SK-N-SH (cell line): ENCODE results near the gene FKBP7. TPM values are rescaled to one million over a fixed set of nuclear protein-coding genes. Genes with fewer than 3 reads are reported as not detected.

Experiments
- CTCF ChIA-PET: fragments of 300-600, 350-600 bp; formaldehyde crosslinking; extraction: SDS; loops from one replicate; lab custom pipeline; 2021; lab: Yijun Ruan, JAX
- POLR2A ChIA-PET: fragments of 350-600 bp; sonication (Branson Sonifier 250); formaldehyde crosslinking; extraction: SDS; loops from one replicate; lab custom pipeline; 2020; ENCODE audit warnings: antibody characterized with exemption, inconsistent platforms; lab: Yijun Ruan, JAX
- DNase-seq: peaks from one replicate; pipeline ENCODE4 v3.0.0; 2012
- H2AFZ ChIP-seq: fragments of 200-600 bp; sonication (generic); 2 replicates; pipeline ENCODE4 v1.8.1; 2016; ENCODE audit warnings: antibody characterized with exemption, mild to moderate bottlenecking, low read depth
- H3F3A ChIP-seq: fragments of 200-600 bp; sonication (generic); replicated peaks from 2 replicates; pipeline ENCODE3; 2016; ENCODE audit warnings: antibody characterized with exemption, mild to moderate bottlenecking; ENCODE audit not compliant: insufficient read depth
- H3K27ac ChIP-seq, 2 experiments: fragments of 200-500 bp in 1 of 2; fragments of 200-600 bp in 1 of 2; sonication (Bioruptor generic) in 1 of 2; sonication (generic), shearing (Covaris generic) in 1 of 2; 2 replicates each; pipeline versions ENCODE4 v1.5.1 to v1.6.1; 2014 to 2016; ENCODE audit warnings: low read depth in 2 of 2, inconsistent platforms in 1 of 2, low read length in 1 of 2, mild to moderate bottlenecking in 1 of 2, mixed read lengths in 1 of 2
- H3K27me3 ChIP-seq: fragments of 200-600 bp; sonication (generic), shearing (Covaris generic); 2 replicates; pipeline ENCODE4 v1.6.1; 2016; ENCODE audit warnings: mixed run types; ENCODE audit not compliant: insufficient read depth
- H3K36me3 ChIP-seq, 2 experiments: fragments of 200-500 bp in 1 of 2; fragments of 200-600 bp in 1 of 2; sonication (Bioruptor generic) in 1 of 2; sonication (generic) in 1 of 2; replicated peaks in 1 of 2; 2 replicates each; pipeline versions ENCODE3 to v1.5.1; 2014 to 2016; ENCODE audit warnings: low read length in 1 of 2, mild to moderate bottlenecking in 1 of 2; ENCODE audit not compliant: insufficient read depth in 2 of 2, control insufficient read depth in 1 of 2
- H3K4me1 ChIP-seq, 2 experiments: fragments of 200-500 bp in 1 of 2; fragments of 200-600 bp in 1 of 2; sonication (Bioruptor generic) in 1 of 2; sonication (generic), shearing (Covaris generic) in 1 of 2; 2 replicates each; pipeline versions ENCODE4 v1.5.1 to v1.6.1; 2014 to 2016; ENCODE audit warnings: low read depth in 1 of 2, low read length in 1 of 2, mixed run types in 1 of 2; ENCODE audit not compliant: insufficient read depth in 2 of 2, control insufficient read depth in 1 of 2
- H3K4me2 ChIP-seq: fragments of 200-600 bp; sonication (generic), shearing (Covaris generic); 2 replicates; pipeline ENCODE4 v1.6.1; 2017; ENCODE audit warnings: mixed run types
- H3K4me3 ChIP-seq, 2 experiments: fragments of 200-500 bp in 1 of 2; fragments of 200-600 bp in 1 of 2; sonication (Bioruptor generic) in 1 of 2; sonication (generic), shearing (Covaris generic) in 1 of 2; 2 replicates each; pipeline versions ENCODE4 v1.5.1 to v1.8.1; 2014 to 2016; ENCODE audit warnings: low read depth in 2 of 2, inconsistent platforms in 1 of 2, low read length in 1 of 2, mild to moderate bottlenecking in 1 of 2, mixed read lengths in 1 of 2, moderate library complexity in 1 of 2
- H3K79me2 ChIP-seq: fragments of 200-600 bp; sonication (generic); 2 replicates; pipeline ENCODE4 v1.8.1; 2017; ENCODE audit warnings: mild to moderate bottlenecking; ENCODE audit not compliant: insufficient read depth
- H3K9ac ChIP-seq: fragments of 200-600 bp; sonication (generic); 2 replicates; pipeline ENCODE4 v1.6.1; 2017; ENCODE audit warnings: mixed run types
- H3K9me2 ChIP-seq: fragments of 200-600 bp; sonication (generic); 2 replicates; pipeline ENCODE4 v1.6.1; 2017; ENCODE audit warnings: mixed run types
- H3K9me3 ChIP-seq: fragments of 200-600 bp; sonication (generic); 2 replicates; pipeline ENCODE4 v1.6.1; 2017; ENCODE audit warnings: mixed run types, mild to moderate bottlenecking, moderate library complexity
- H4K20me1 ChIP-seq: fragments of 200-600 bp; sonication (generic); 2 replicates; pipeline ENCODE4 v1.6.1; 2017; ENCODE audit warnings: mild to moderate bottlenecking, mixed run types; ENCODE audit not compliant: insufficient read depth
- CHD2 ChIP-seq: fragments of 150-350 bp; IDR thresholded peaks from 2 replicates; pipeline ENCODE4 v1.6.1; 2018; ENCODE audit warnings: low read length; ENCODE audit not compliant: partially characterized antibody
- EP300 ChIP-seq, 2 experiments: IDR thresholded peaks; 2 replicates each; pipeline versions ENCODE4 v1.4.0 to v1.6.1; 2012; ENCODE audit warnings: borderline replicate concordance in 1 of 2, low read depth in 1 of 2, low read length in 1 of 2
- FOXJ3 ChIP-seq: sonication (generic); formaldehyde crosslinking; IDR thresholded peaks from 2 replicates; pipeline ENCODE4 v1.5.1; 2020; ENCODE audit warnings: mild to moderate bottlenecking, missing genetic modification reagents
- GABPA ChIP-seq: IDR thresholded peaks from 2 replicates; pipeline ENCODE4 v1.4.0; 2012; ENCODE audit warnings: low read depth, mild to moderate bottlenecking
- IRF3 ChIP-seq: fragments of 150-350 bp; IDR thresholded peaks from 2 replicates; pipeline ENCODE4 v1.6.1; 2016; ENCODE audit warnings: mild to moderate bottlenecking, low read depth, low read length
- JUND ChIP-seq: IDR thresholded peaks from 2 replicates; pipeline ENCODE4 v1.4.0; 2012
- MAX ChIP-seq: IDR thresholded peaks from 2 replicates; pipeline ENCODE4 v1.4.0; 2012; ENCODE audit warnings: low read depth
- MEF2A ChIP-seq: IDR thresholded peaks from 2 replicates; pipeline ENCODE4 v1.4.0; 2012; ENCODE audit warnings: low read depth, borderline replicate concordance
- MXI1 ChIP-seq: IDR thresholded peaks from 2 replicates; pipeline ENCODE4 v1.6.1; 2012; ENCODE audit warnings: mild to moderate bottlenecking, low read depth, low read length, improper control_type of control experiment
- NRF1 ChIP-seq: IDR thresholded peaks from 2 replicates; pipeline ENCODE4 v1.6.1; 2012; ENCODE audit warnings: low read depth, mild to moderate bottlenecking, low read length
- RAD21 ChIP-seq: IDR thresholded peaks from 2 replicates; pipeline ENCODE4 v1.6.1; 2012; ENCODE audit warnings: mild to moderate bottlenecking, low read length
- RCOR1 ChIP-seq: fragments of 150-350 bp; IDR thresholded peaks from 2 replicates; pipeline ENCODE4 v1.6.1; 2017; ENCODE audit warnings: antibody characterized with exemption, low read length
- RFX5 ChIP-seq: IDR thresholded peaks from 2 replicates; pipeline ENCODE4 v1.6.1; 2012; ENCODE audit warnings: mild to moderate bottlenecking, improper control_type of control experiment, low read length
- RXRA ChIP-seq: IDR thresholded peaks from 2 replicates; pipeline ENCODE4 v1.4.0; 2012; ENCODE audit warnings: low read depth, mild to moderate bottlenecking, borderline replicate concordance
- SIN3A ChIP-seq: IDR thresholded peaks from 2 replicates; pipeline ENCODE4 v1.6.1; 2012; ENCODE audit warnings: low read depth, mild to moderate bottlenecking, low read length, moderate library complexity, borderline replicate concordance
- SMC3 ChIP-seq: IDR thresholded peaks from 2 replicates; pipeline ENCODE4 v1.6.1; 2012; ENCODE audit warnings: low read depth, low read length, improper control_type of control experiment
- TCF12 ChIP-seq: IDR thresholded peaks from 2 replicates; pipeline ENCODE4 v1.4.0; 2012
- TEAD4 ChIP-seq: IDR thresholded peaks from 2 replicates; pipeline ENCODE4 v1.4.0; 2012; ENCODE audit warnings: mild to moderate bottlenecking, borderline replicate concordance; ENCODE audit not compliant: insufficient read depth
- ZBTB33 ChIP-seq: IDR thresholded peaks from 2 replicates; pipeline ENCODE4 v1.4.0; 2012; ENCODE audit warnings: low read depth, borderline replicate concordance
- WGBS: methylation state at CpG from one replicate; pipeline ENCODE4 v1.1.6; 2017; ENCODE audit warnings: low lambda C conversion rate; 5-methylcytosine and 5-hydroxymethylcytosine counted together
- polyA plus RNA-seq, 3 experiments: library from polyadenylated mRNA; depleted of rRNA; stranded (reverse); fragments of >200 nt; gene quantifications; 2 replicates each; pipeline ENCODE4 v1.2.3, GENCODE V29; 2012

FKBP7 gene
- polyA plus RNA-seq, 1 of the 3 experiments (the other 2 are of a cell fraction) = 35.6 TPM

DNA sequence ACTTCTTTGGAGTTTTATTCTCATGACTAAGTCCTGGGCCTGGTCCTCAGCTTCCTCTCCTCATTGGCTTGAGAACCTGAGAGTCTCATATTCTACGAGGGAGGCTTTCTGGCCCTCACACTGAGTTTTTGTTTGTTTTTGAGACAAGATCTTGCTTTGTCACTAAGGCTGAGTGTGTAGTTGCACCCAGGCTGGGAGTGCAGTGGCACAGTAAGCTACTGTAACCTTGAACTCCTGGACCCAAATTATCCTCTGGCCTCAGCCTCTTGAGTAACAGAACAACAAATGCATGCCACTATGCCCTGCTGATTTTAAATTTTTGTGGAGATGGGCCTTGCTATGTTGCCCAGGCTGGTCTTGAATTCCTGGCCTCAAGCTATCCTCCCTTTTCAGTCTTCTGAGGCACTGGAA, 50.0 kb downstream of the FKBP7 start:
- CTCF ChIA-PET = interaction anchor here (1.6 to 5.1 kb wide), 3 partner anchors 10 to 316 kb away, joined by 3 to 33 read pairs (median 9); partner anchors contain the start of gene RBM45
- Histone ChIP-seq H3K9me2 (no peaks in the 10 kb centered on the region), H3K4me3 (no peak overlapping the region), H3K36me3 (peaks cover 47 to 50% of the 10 kb centered on the region in 2 experiments), H3K79me2 (peaks cover 20% of the 10 kb centered on the region), H3K4me1 (no peaks in the 10 kb centered on the region), H4K20me1 (no peaks in the 10 kb centered on the region), H3K27ac (no peak overlapping the region), H2AFZ (no peak overlapping the region), H3K4me2 (no peak overlapping the region), H3K9ac (no peak overlapping the region), H3K27me3 (no peaks in the 10 kb centered on the region), H3K9me3 (no peaks in the 10 kb centered on the region), H3F3A (peaks cover 11% of the 10 kb centered on the region)
- POLR2A ChIA-PET = interaction anchor here (0.6 to 0.8 kb wide), 2 partner anchors 12 to 181 kb away, joined by 3 read pairs; no protein-coding TSS in a partner anchor
- WGBS = 83% methylated on average over 1 of the region's 1 CpG
- DNase-seq = no peak
- no peak for TF ChIP-seq FOXJ3 (CRISPR knock-in tag)
- no peak for TF ChIP-seq RCOR1
- TF ChIP-seq RAD21 = no peak
- no peak for TF ChIP-seq GABPA
- TF ChIP-seq SIN3A = no peak
- no peak for TF ChIP-seq SMC3
- TF ChIP-seq NRF1 = no peak
- TF ChIP-seq ZBTB33 = no peak
- no peak for TF ChIP-seq CHD2
- no peak for TF ChIP-seq RXRA
- no peak for TF ChIP-seq IRF3
- TF ChIP-seq RFX5 = no peak
- no peak for TF ChIP-seq TEAD4
- TF ChIP-seq EP300 (IDR thresholded peaks at IDR 0.05; ENCODE audit: borderline replicate concordance in 1 of 2, low read depth in 1 of 2, low read length in 1 of 2) = no peak
- TF ChIP-seq MXI1 = no peak
- TF ChIP-seq JUND = no peak
- no peak for TF ChIP-seq MAX
- TF ChIP-seq MEF2A = no peak
- TF ChIP-seq TCF12 = no peak
